ENCODE data around the gene GRIN3A. TPM values are rescaled to one million over a fixed set of nuclear protein-coding genes. Genes with fewer than 3 reads are reported as not detected.
"Not testable (repeated sequence)": the region's sequence is repeated elsewhere in the genome, so short reads cannot be mapped to it uniquely, and the experiment has no call there.

Gene GRIN3A
- total RNA-seq, 1 donor from 2014 or later, result not detected

DNA sequence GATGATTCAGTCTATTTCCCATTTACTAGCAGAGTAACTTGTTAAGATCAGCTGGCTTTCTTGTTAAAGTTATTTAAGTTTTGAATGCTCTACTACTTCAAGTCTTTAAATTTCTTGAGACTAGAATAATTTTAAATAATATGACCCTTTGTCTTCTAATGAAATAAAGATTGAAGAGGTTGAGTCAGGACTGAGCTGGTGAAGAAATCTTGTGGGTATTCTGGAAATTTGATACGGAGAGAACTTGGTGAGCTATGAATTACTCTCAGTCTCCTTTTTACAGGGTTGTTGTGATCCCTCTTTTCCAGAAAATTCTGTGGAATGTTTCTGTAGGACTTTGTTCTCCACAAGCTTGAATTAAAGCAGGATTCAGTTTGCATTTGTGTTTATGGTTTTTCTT lies 175.5 kb downstream of the GRIN3A start:
- Histone ChIP-seq H3K27me3 (ENCODE audit: control insufficient read depth, insufficient read depth, low read length) (no peaks in the 10 kb centered on the region), H3K36me3 (ENCODE audit: control insufficient read depth, insufficient read depth, low read length) (no peaks in the 10 kb centered on the region), H3K4me3 (ENCODE audit: low read depth, low read length) (no peak overlapping the region)
- TF ChIP-seq, protein P1, sequence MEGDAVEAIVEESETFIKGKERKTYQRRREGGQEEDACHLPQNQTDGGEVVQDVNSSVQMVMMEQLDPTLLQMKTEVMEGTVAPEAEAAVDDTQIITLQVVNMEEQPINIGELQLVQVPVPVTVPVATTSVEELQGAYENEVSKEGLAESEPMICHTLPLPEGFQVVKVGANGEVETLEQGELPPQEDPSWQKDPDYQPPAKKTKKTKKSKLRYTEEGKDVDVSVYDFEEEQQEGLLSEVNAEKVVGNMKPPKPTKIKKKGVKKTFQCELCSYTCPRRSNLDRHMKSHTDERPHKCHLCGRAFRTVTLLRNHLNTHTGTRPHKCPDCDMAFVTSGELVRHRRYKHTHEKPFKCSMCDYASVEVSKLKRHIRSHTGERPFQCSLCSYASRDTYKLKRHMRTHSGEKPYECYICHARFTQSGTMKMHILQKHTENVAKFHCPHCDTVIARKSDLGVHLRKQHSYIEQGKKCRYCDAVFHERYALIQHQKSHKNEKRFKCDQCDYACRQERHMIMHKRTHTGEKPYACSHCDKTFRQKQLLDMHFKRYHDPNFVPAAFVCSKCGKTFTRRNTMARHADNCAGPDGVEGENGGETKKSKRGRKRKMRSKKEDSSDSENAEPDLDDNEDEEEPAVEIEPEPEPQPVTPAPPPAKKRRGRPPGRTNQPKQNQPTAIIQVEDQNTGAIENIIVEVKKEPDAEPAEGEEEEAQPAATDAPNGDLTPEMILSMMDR (IDR thresholded peaks at IDR 0.05; ENCODE audit: insufficient read depth, low read length, poor library complexity, severe bottlenecking), result no peak
- DNase-seq (ENCODE audit: low read depth), result no peak

DNA sequence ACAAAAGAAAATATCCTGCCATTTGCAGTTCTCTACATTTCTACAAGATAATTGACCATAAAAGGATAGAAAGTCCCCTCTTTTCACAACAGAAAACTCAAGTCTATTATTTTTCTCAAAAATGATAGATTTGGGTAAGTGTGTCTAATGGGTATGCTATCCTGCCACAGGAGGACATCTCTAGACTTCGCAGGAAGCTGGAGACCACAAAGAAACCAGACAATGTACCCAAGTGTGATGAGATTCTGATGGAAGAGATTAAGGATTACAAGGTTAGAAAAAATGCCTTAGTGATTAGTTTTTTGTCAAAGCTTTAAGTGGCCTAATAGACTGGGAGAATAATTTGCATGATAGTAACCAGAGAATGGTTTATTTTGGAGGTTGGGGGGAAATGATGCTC lies 176.7 kb downstream of the GRIN3A start:
- TF ChIP-seq, protein P1 (IDR thresholded peaks at IDR 0.05; ENCODE audit: insufficient read depth, low read length, poor library complexity, severe bottlenecking), result no peak
- H3K36me3 ChIP-seq (ENCODE audit: control insufficient read depth, insufficient read depth, low read length), result no peaks in the 10 kb centered on the region

DNA sequence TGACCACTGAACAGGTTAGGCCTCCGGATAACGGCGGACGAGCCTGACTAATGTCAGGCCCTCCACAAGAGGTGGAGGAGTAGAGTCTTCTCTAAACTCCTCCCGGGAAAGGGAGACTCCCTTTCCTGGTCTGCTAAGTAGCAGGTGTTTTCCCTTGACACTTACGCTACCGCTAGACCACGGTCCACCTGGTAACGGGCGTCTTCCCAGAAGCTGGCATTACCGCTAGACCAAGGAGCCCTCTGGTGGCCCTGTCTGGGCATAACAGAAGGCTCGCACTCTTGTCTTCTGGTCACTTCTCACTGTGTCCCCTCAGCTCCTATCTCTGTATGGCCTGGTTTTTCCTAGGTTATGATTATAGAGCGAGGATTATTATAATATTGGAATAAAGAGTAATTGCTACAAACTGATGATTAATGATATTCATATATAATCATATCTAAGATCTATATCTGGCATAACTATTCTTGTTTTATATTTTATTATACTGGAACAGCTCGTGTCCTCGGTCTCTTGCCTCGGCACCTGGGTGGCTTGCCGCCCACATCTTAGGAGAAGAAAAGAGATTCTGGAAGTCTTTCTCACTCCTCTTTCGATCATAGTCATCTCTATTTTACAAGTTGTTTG lies 188.9 kb downstream of the GRIN3A start:
- H3K27me3 ChIP-seq (ENCODE audit: control insufficient read depth, insufficient read depth, low read length); DNase-seq (ENCODE audit: low read depth); H3K36me3 ChIP-seq (ENCODE audit: control insufficient read depth, insufficient read depth, low read length); H3K4me3 ChIP-seq (ENCODE audit: low read depth, low read length): not testable (repeated sequence)

More for the DNA sequence above, 176.7 kb downstream of the GRIN3A start:
- no peak overlapping the region for H3K4me3 ChIP-seq (ENCODE audit: low read depth, low read length)
- DNase-seq (ENCODE audit: low read depth), result no peak
- H3K27me3 ChIP-seq (ENCODE audit: control insufficient read depth, insufficient read depth, low read length), result no peaks in the 10 kb centered on the region

DNA sequence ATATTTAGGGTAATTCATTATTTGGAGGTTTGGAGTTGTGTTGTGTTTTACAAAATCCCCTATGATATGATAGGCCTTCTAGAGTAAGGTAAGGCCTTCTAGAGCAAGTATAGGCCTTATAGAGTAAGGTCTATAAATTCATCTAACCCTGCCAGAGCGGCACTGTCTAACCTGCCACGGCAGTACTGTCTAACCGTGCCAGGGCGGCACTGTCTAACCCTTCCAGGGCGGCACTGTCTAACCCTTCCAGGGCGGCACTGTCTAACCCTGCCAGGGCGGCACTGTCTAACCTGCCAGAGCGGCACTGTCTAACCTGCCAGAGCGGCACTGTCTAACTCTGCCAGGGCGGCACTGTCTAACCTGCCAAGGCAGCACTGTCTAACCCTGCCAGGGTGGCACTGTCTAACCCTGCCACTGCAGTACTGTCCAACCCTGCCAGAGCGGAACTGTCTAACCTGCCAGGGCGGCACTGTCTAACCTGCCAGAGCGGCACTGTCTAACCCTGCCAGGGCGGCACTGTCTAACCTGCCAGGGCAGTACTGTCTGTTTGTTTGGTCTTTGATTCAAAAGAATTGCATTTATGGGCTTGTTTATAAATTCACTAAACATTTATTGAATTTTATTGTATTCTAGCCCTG lies 195.2 kb downstream of the GRIN3A start:
- peaks cover 1% of the 10 kb centered on the region for H3K36me3 ChIP-seq (ENCODE audit: control insufficient read depth, insufficient read depth, low read length)
- H3K4me3 ChIP-seq (ENCODE audit: low read depth, low read length), result no peak overlapping the region
- H3K27me3 ChIP-seq (ENCODE audit: control insufficient read depth, insufficient read depth, low read length), result no peaks in the 10 kb centered on the region
- TF ChIP-seq, protein P1 (IDR thresholded peaks at IDR 0.05; ENCODE audit: insufficient read depth, low read length, poor library complexity, severe bottlenecking), result no peak
- no peak for DNase-seq (ENCODE audit: low read depth)

DNA sequence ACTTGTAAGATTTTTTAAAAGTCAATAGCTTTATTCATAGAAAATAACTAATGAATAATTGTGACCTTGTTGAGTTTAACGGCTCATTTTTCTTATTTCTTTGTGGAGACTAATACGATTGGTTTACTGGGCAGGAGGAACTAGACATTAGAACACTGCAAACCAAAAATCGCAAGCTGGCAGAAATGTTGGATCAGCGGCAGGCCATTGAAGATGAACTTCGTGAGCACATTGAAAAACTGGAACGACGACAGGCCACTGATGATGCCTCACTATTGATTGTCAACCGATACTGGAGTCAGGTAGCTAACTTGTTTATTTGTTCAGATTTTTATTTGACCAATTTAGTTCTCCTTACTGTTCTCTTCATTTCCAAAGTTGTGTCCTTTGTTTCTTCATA lies 198.4 kb downstream of the GRIN3A start:
- DNase-seq (ENCODE audit: low read depth), result no peak
- Histone ChIP-seq H3K36me3 (ENCODE audit: control insufficient read depth, insufficient read depth, low read length) (no peaks in the 10 kb centered on the region), H3K4me3 (ENCODE audit: low read depth, low read length) (no peak overlapping the region), H3K27me3 (ENCODE audit: control insufficient read depth, insufficient read depth, low read length) (no peaks in the 10 kb centered on the region)
- TF ChIP-seq, protein P1 (IDR thresholded peaks at IDR 0.05; ENCODE audit: insufficient read depth, low read length, poor library complexity, severe bottlenecking), result no peak

DNA sequence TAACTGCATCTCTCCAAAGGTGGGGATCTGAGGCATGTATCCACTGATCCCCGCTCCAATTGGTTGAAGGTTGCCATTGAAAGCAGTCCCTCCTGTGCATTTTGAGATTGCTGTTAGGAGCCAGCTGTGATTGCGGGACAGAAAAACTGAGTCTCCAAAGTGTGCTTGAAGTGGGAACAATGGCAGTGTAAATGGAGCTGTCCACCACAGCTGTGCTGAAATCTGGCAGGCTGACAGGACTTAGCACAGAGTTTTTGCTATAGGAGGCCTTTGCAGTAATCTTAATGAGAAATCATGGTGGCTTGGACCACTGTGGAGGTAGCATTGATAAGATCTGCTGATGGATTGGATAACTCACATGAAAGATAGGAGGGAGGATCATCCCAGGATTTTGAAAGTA lies 201.5 kb downstream of the GRIN3A start:
- TF ChIP-seq, protein P1 (IDR thresholded peaks at IDR 0.05; ENCODE audit: insufficient read depth, low read length, poor library complexity, severe bottlenecking), result no peak
- Histone ChIP-seq H3K27me3 (ENCODE audit: control insufficient read depth, insufficient read depth, low read length) (no peaks in the 10 kb centered on the region), H3K36me3 (ENCODE audit: control insufficient read depth, insufficient read depth, low read length) (no peaks in the 10 kb centered on the region), H3K4me3 (ENCODE audit: low read depth, low read length) (no peak overlapping the region)
- DNase-seq (ENCODE audit: low read depth), result no peak
